HepG2 (cell line): ENCODE results near the gene RASSF6. TPM values are rescaled to one million over a fixed set of nuclear protein-coding genes. Genes with fewer than 3 reads are reported as not detected.

Source experiments
- ATAC-seq: fragments of 200-7000 bp; cut with Tn5 transposase; 3 replicates; pipeline ENCODE4 v1.9.1; 2020; ENCODE audit warnings: mild to moderate bottlenecking, moderate library complexity
- BruUV-seq: library from RNA; stranded (reverse); fragments of 400-500 nt; replicated peaks from 2 replicates; lab custom pipeline; 2021; lab: Mats Ljungman, UMichigan
- CTCF ChIA-PET: fragments of 300-600 bp; formaldehyde crosslinking; extraction: SDS; loops from one replicate; lab custom pipeline; 2021; ENCODE audit warnings: low total read pairs, inconsistent platforms, low intra/inter-chr PET ratio; lab: Yijun Ruan, JAX
- POLR2A ChIA-PET: fragments of 350-600 bp; sonication (Branson Sonifier 250); formaldehyde crosslinking; loops from one replicate; lab custom pipeline; 2020; ENCODE audit warnings: antibody characterized with exemption, inconsistent platforms; lab: Yijun Ruan, JAX
- DNase-seq: peaks from one replicate; pipeline ENCODE4 v3.0.0-alpha.2; 2015; ENCODE audit warnings: low spot score
- FAIRE-seq: peaks from 3 replicates; lab custom pipeline; 2011; peaks lifted over from hg19 to GRCh38; lab: Jason Lieb, UNC
- H2AFZ ChIP-seq: one replicate; pipeline ENCODE4 v1.6.1; 2011; ENCODE audit warnings: low read length, inconsistent platforms
- H3K27ac ChIP-seq: fragments of 300-600 bp; 3 replicates; pipeline ENCODE4 v1.8.0; 2011; ENCODE audit warnings: mixed run types, mild to moderate bottlenecking, mixed read lengths, low read length, inconsistent platforms; ENCODE audit not compliant: insufficient read depth; ENCODE audit errors: extremely low read length
- H3K27me3 ChIP-seq, 2 experiments: fragments of 200-600 bp in 1 of 2; 2 replicates in 1 of 2; 3 replicates in 1 of 2; pipeline versions ENCODE4 v1.6.0 to v1.8.0; 2011; ENCODE audit warnings: low read length in 2 of 2, mild to moderate bottlenecking in 2 of 2, moderate library complexity in 2 of 2, inconsistent platforms in 1 of 2; ENCODE audit not compliant: insufficient read depth in 2 of 2, control insufficient read depth in 1 of 2
- H3K36me3 ChIP-seq, 2 experiments: fragments of 200-600 bp in 1 of 2; replicated peaks in 1 of 2; 2 replicates in 1 of 2; 3 replicates in 1 of 2; pipeline versions ENCODE4 v1.5.1 to v1.8.0; 2011; ENCODE audit warnings: low read length in 2 of 2, inconsistent platforms in 1 of 2; ENCODE audit not compliant: insufficient read depth in 2 of 2, control insufficient read depth in 1 of 2
- H3K4me1 ChIP-seq: 2 replicates; pipeline ENCODE4 v1.5.1; 2012; ENCODE audit warnings: low read length, inconsistent platforms; ENCODE audit not compliant: insufficient read depth
- H3K4me2 ChIP-seq: 2 replicates; pipeline ENCODE4 v1.6.0; 2011; ENCODE audit warnings: low read depth, low read length, inconsistent platforms
- H3K4me3 ChIP-seq, 3 experiments: fragments of 200-600 bp in 1 of 3; sonication (generic), shearing (Covaris generic) in 1 of 3; replicated peaks in 1 of 3; 2 replicates each; pipeline ENCODE4 v1.5.1; 2011 to 2016; ENCODE audit warnings: low read length in 3 of 3, inconsistent platforms in 2 of 3, low read depth in 2 of 3, mild to moderate bottlenecking in 2 of 3, control low read depth in 1 of 3, mixed read lengths in 1 of 3; ENCODE audit not compliant: insufficient read depth in 1 of 3
- H3K79me2 ChIP-seq: one replicate; pipeline ENCODE4 v1.6.1; 2011; ENCODE audit warnings: low read length, inconsistent platforms; ENCODE audit not compliant: insufficient read depth
- H3K9ac ChIP-seq: 2 replicates; pipeline ENCODE4 v1.6.0; 2011; ENCODE audit warnings: mild to moderate bottlenecking, low read depth, low read length, inconsistent platforms; ENCODE audit not compliant: insufficient read depth
- H3K9me3 ChIP-seq: 2 replicates; pipeline ENCODE4 v1.5.1; 2012; ENCODE audit warnings: mild to moderate bottlenecking, low read length
- H4K20me1 ChIP-seq: 2 replicates; pipeline ENCODE4 v1.6.0; 2011; ENCODE audit warnings: inconsistent platforms, mild to moderate bottlenecking, low read length, moderate library complexity; ENCODE audit not compliant: insufficient read depth
- BCL6 ChIP-seq: IDR thresholded peaks from 2 replicates; pipeline ENCODE4 v1.6.1; 2016; ENCODE audit warnings: missing genetic modification reagents, missing compliant biosample characterization
- CENPT ChIP-seq: sonication (generic); formaldehyde crosslinking; IDR thresholded peaks from 2 replicates; pipeline ENCODE4 v1.8.0; 2022; ENCODE audit warnings: low read depth, mild to moderate bottlenecking, moderate library complexity, missing genetic modification reagents
- FOXA3 ChIP-seq: IDR thresholded peaks from 2 replicates; pipeline ENCODE4 v1.6.1; 2016; ENCODE audit warnings: missing genetic modification reagents, missing compliant biosample characterization
- HES4 ChIP-seq: sonication (generic); formaldehyde crosslinking; IDR thresholded peaks from 2 replicates; pipeline ENCODE4 v1.9.0; 2021; ENCODE audit warnings: mild to moderate bottlenecking, missing genetic modification reagents, borderline replicate concordance
- HIVEP1 ChIP-seq: sonication (generic); formaldehyde crosslinking; IDR thresholded peaks from 2 replicates; pipeline ENCODE4 v1.4.0; 2020; ENCODE audit warnings: mild to moderate bottlenecking, missing genetic modification reagents
- NFIB ChIP-seq: sonication (generic); formaldehyde crosslinking; IDR thresholded peaks from 2 replicates; pipeline ENCODE4 v1.9.0; 2021; ENCODE audit warnings: missing genetic modification reagents, mild to moderate bottlenecking, borderline replicate concordance
- NR1H2 ChIP-seq: sonication (generic); formaldehyde crosslinking; IDR thresholded peaks from 2 replicates; pipeline ENCODE4 v1.8.1; 2022; ENCODE audit warnings: low read depth, missing genetic modification reagents, borderline replicate concordance
- SMC3 ChIP-seq: IDR thresholded peaks from 2 replicates; pipeline ENCODE4 v1.6.1; 2011; ENCODE audit warnings: low read length, improper control_type of control experiment
- SP1 ChIP-seq, 2 experiments: fragments of 450-650 bp in 1 of 2; sonication (generic) in 1 of 2; formaldehyde crosslinking in 1 of 2; IDR thresholded peaks; 2 replicates each; pipeline versions ENCODE4 v1.4.0 to v1.6.1; 2016 to 2020; ENCODE audit warnings: missing genetic modification reagents in 1 of 2
- U2AF2 ChIP-seq: fragments of 200-400 bp; formaldehyde crosslinking; IDR thresholded peaks from 2 replicates; pipeline ENCODE4 v1.6.1; 2017; ENCODE audit warnings: low read depth, mild to moderate bottlenecking, low read length
- ZBTB10 ChIP-seq: sonication (generic); formaldehyde crosslinking; IDR thresholded peaks from 2 replicates; pipeline ENCODE4 v1.4.0; 2020; ENCODE audit warnings: missing genetic modification reagents, borderline replicate concordance
- ZMYM4 ChIP-seq: sonication (generic); formaldehyde crosslinking; IDR thresholded peaks from 2 replicates; pipeline ENCODE4 v1.8.1; 2023; ENCODE audit warnings: mild to moderate bottlenecking, missing genetic modification reagents
- ZNF407 ChIP-seq: sonication (generic); formaldehyde crosslinking; IDR thresholded peaks from one replicate; pipeline ENCODE4 v1.5.1; 2020; ENCODE audit warnings: mild to moderate bottlenecking, missing genetic modification reagents; ENCODE audit errors: not compliant biosample characterization
- WGBS: methylation state at CpG from one replicate; pipeline ENCODE4 v1.1.6; 2017; ENCODE audit warnings: low lambda C conversion rate; 5-methylcytosine and 5-hydroxymethylcytosine counted together
- in situ Hi-C: cut with HindIII; loops from 2 replicates; pipeline ENCODE4 v1.10.0; 2017; ENCODE audit warnings: low pct_unique_long_range_greater_than_20kb; ENCODE audit not compliant: extremely low pct_ligation_motif_present
- intact Hi-C: fragments of 100-400 bp; cut with micrococcal nuclease; formaldehyde crosslinking; loops from one replicate; pipeline ENCODE4 v1.10.0; 2022; ENCODE audit not compliant: unreplicated experiment
- polyA plus RNA-seq, 8 experiments: library from polyadenylated mRNA; depleted of rRNA in 3 of 8; stranded (reverse) in 7 of 8; unstranded in 1 of 8; fragments of >200 nt; fragmentation: Illumina TruSeq in 4 of 8; extraction: Trizol in 4 of 8; gene quantifications; 2 replicates each; pipeline versions ENCODE4 v1.2.1 to v1.2.3, GENCODE V29; 2011 to 2016; ENCODE audit warnings: low read depth in 4 of 8, missing spikeins in 1 of 8, mixed read lengths in 1 of 8; ENCODE audit not compliant: insufficient read depth in 1 of 8
- total RNA-seq, 5 experiments: library from RNA; depleted of rRNA; stranded (reverse); fragments of >200 nt; fragmentation: Illumina TruSeq; extraction: Trizol; gene quantifications; 2 replicates each; pipeline ENCODE4 v1.2.3, GENCODE V29; 2016; ENCODE audit warnings: low read depth in 1 of 5

The RASSF6 gene
- total and polyA plus RNA-seq, 2 of the 13 experiments (the other 11 are each of a cell fraction or from before 2014, with no cell fraction given), result 0.03 to 0.11 TPM

GRCh38 chr4:73573794-73574528 is 46.3 kb downstream of the RASSF6 start:
- no peaks in the 10 kb centered on the region for H3K4me1 ChIP-seq
- no peak overlapping the region for H3K9ac ChIP-seq
- ATAC-seq, result peak; percentile 97
- ChIA-PET CTCF (interaction anchor here (1.2 to 4.2 kb wide), 5 partner anchors 20 to 262 kb away, joined by 5 to 35 read pairs (median 7); no protein-coding TSS in a partner anchor), POLR2A (no interaction called here)
- WGBS, result 63% methylated on average over 8 of the region's 8 CpGs
- no peaks in the 10 kb centered on the region for H4K20me1 ChIP-seq
- no peak overlapping the region for H2AFZ ChIP-seq
- H3K27ac ChIP-seq, result no peak overlapping the region
- H3K79me2 ChIP-seq, result no peaks in the 10 kb centered on the region
- DNase-seq, result peak; percentile 79
- no peaks in the 10 kb centered on the region for H3K36me3 ChIP-seq
- H3K4me3 ChIP-seq, result no peak overlapping the region
- H3K4me2 ChIP-seq, result no peak overlapping the region
- no TSS peak for BruUV-seq
- intact Hi-C loops, result loop anchor here (1.0 to 10.0 kb wide), 6 partner anchors 19 to 561 kb away; no protein-coding TSS in a partner anchor
- H3K27me3 ChIP-seq, result no peaks in the 10 kb centered on the region
- FAIRE-seq, result peak; percentile 76
- H3K9me3 ChIP-seq, result no peaks in the 10 kb centered on the region
- in situ Hi-C loops, result loop anchor here (25.0 kb wide), 1 partner anchor 112 kb away; no protein-coding TSS in a partner anchor
- TF ChIP-seq NFIB (CRISPR knock-in tag), result no peak
- no peak for TF ChIP-seq ZMYM4
- TF ChIP-seq NR1H2 (CRISPR knock-in tag), result no peak
- no peak for TF ChIP-seq HES4 (CRISPR knock-in tag)
- 0 out of 2 replicates have a peak, but pooled peaks have one; percentile 12 for TF ChIP-seq FOXA3 (CRISPR knock-in tag)
- TF ChIP-seq SP1 (IDR thresholded peaks at IDR 0.05), result no peak
- no peak for TF ChIP-seq SP1 (CRISPR knock-in tag; IDR thresholded peaks at IDR 0.05)
- TF ChIP-seq CENPT (CRISPR knock-in tag), result no peak
- no peak for TF ChIP-seq HIVEP1 (CRISPR knock-in tag)
- no peak for TF ChIP-seq BCL6 (CRISPR knock-in tag)
- TF ChIP-seq ZNF407 (CRISPR knock-in tag), result no peak
- TF ChIP-seq U2AF2, result no peak
- TF ChIP-seq SMC3, result peak; percentile 97
- TF ChIP-seq ZBTB10 (CRISPR knock-in tag), result no peak
